Uterus (tissue), 4 donors: ENCODE data around the gene GSAP. TPM values are rescaled to one million over a fixed set of nuclear protein-coding genes. Genes with fewer than 3 reads are reported as not detected.
"Not testable (repeated sequence)": the region's sequence is repeated elsewhere in the genome, so short reads cannot be mapped to it uniquely, and the experiment has no call there.

Experiments
- DNase-seq, 2 donors: peaks; one replicate each; pipeline ENCODE4 v3.0.0-alpha.2; 2019 to 2020
- H3K27ac ChIP-seq, 2 donors: fragments of 200-600 bp; sonication (generic); 1 replicate in 1 of 2; 2 replicates in 1 of 2; pipeline ENCODE4 v1.5.1; 2016 to 2018
- H3K27me3 ChIP-seq, 2 donors: fragments of 200-600 bp; sonication (generic); one replicate each; pipeline ENCODE4 v1.5.1; 2018 to 2019; ENCODE audit warnings: control low read depth in 1 of 2
- H3K36me3 ChIP-seq, 2 donors: fragments of 200-600 bp; sonication (generic); one replicate each; pipeline ENCODE4 v1.5.1; 2019; ENCODE audit warnings: control low read depth in 1 of 2
- H3K4me1 ChIP-seq, 2 donors: fragments of 200-600 bp; sonication (generic); one replicate each; pipeline ENCODE4 v1.5.1; 2018 to 2019; ENCODE audit warnings: control low read depth in 1 of 2
- H3K4me3 ChIP-seq, 2 donors: fragments of 200-600 bp; sonication (generic); 1 replicate in 1 of 2; 2 replicates in 1 of 2; pipeline ENCODE4 v1.5.1; 2018 to 2019; ENCODE audit warnings: mild to moderate bottlenecking in 1 of 2
- H3K9me3 ChIP-seq, 2 donors: fragments of 200-600 bp; sonication (generic); one replicate each; pipeline ENCODE4 v1.5.1; 2019; ENCODE audit warnings: control low read depth in 1 of 2
- POLR2A ChIP-seq, 2 donors: fragments of 450-650 bp; IDR thresholded peaks; one replicate each; pipeline ENCODE4 v1.6.1; 2016; ENCODE audit warnings: antibody characterized with exemption in 2 of 2, mild to moderate bottlenecking in 1 of 2, moderate library complexity in 1 of 2
- intact Hi-C: fragments of 100-400 bp; cut with DNase I; formaldehyde crosslinking; loops from one replicate; pipeline ENCODE4 v1.15.1; 2023; ENCODE audit warnings: low total_unique reads
- total RNA-seq, 4 donors: library from RNA; depleted of rRNA in 3 of 4; stranded (reverse); fragments of >200 nt in 3 of 4; gene quantifications; one replicate each; pipeline versions ENCODE4 v1.1.0 to v1.2.4, GENCODE V29; 2014 to 2023
- TF ChIP-seq, protein P1 (sequence below), 4 experiments: fragments of 200-600 bp in 2 of 4; fragments of 450-650 bp in 2 of 4; sonication (generic) in 2 of 4; IDR thresholded peaks; one replicate each; pipeline ENCODE4 v1.5.1; 2016 to 2019; ENCODE audit warnings: antibody characterized with exemption in 4 of 4, mild to moderate bottlenecking in 2 of 4, moderate library complexity in 1 of 4
- donor health status: DM: yes; HTN: yes; CAD: no.

Gene GSAP, protein sequence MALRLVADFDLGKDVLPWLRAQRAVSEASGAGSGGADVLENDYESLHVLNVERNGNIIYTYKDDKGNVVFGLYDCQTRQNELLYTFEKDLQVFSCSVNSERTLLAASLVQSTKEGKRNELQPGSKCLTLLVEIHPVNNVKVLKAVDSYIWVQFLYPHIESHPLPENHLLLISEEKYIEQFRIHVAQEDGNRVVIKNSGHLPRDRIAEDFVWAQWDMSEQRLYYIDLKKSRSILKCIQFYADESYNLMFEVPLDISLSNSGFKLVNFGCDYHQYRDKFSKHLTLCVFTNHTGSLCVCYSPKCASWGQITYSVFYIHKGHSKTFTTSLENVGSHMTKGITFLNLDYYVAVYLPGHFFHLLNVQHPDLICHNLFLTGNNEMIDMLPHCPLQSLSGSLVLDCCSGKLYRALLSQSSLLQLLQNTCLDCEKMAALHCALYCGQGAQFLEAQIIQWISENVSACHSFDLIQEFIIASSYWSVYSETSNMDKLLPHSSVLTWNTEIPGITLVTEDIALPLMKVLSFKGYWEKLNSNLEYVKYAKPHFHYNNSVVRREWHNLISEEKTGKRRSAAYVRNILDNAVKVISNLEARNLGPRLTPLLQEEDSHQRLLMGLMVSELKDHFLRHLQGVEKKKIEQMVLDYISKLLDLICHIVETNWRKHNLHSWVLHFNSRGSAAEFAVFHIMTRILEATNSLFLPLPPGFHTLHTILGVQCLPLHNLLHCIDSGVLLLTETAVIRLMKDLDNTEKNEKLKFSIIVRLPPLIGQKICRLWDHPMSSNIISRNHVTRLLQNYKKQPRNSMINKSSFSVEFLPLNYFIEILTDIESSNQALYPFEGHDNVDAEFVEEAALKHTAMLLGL
- total RNA-seq, result 10 to 100 TPM in 2 of 4 donors, 1 to 10 TPM in 2; 3.6 to 24.1 (median 13.1) TPM

DNA sequence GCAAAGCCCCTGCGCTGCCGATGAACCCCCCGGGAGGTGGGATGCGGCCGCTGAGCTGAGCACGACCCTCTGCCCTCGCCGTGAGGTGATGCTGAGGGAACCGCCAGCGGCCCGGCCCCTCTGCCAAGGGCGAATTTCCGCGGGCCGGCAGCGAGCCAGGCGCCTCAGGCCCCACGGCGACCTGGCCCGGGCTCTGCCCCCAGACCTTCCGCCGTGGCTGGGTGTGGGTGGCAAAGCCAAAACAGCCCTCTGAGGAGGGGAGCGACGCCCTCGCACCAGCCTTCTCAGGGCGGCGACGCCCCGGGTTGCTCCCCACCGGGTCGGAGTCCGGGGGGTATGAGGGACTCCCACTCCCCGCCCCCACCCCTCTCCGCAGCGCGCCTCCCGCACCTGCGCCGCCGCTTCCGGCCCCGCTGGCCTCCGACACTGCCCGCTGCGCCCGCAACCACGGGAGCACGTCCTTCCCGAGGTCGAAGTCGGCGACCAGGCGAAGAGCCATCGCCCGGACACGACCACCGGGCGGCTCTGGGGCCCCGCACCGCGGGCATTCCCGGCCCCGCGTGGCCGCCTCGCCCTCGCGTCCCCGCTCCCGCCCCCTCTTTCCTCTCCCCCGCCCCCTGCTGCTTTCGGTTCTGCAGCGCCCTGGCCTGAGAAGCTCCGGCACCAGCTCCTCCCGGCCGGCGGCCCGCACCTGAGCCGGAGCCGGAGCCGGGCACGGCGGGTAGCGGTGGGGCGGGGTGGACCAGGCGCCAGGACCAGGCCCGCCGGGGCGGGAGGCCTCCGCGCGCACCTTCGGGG is at the start of gene GSAP:
GSAP (minus strand) TSS at position 527 of the 798 bp plus-strand sequence; CDS start at position 499, 28 bp downstream.
- DNase-seq, result peak; percentile 45 to 46
- H3K36me3 ChIP-seq, result no peaks in the 10 kb centered on the region
- intact Hi-C loops, result no loop called here

DNA sequence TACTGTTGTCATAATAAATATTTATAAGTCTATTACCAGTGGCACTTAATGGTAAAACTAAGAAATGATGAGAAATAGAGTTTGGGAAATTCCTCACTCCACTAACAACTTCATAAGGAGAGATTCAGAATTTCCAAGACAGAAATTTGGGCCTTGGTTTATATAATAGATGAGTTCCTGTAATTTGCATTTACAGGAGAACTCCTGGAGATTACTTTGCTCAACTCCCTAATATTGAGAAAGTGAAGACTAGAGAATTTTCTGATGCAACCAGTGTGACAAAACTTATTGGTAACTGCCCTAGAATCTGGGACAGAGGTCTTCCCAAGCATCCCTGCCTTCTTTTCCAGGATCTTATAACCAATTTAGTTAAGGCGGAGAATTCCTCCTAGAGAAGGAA is 49.1 kb upstream of the GSAP start:
- H3K36me3 ChIP-seq, result no peaks in the 10 kb centered on the region
- TF ChIP-seq, protein P1, sequence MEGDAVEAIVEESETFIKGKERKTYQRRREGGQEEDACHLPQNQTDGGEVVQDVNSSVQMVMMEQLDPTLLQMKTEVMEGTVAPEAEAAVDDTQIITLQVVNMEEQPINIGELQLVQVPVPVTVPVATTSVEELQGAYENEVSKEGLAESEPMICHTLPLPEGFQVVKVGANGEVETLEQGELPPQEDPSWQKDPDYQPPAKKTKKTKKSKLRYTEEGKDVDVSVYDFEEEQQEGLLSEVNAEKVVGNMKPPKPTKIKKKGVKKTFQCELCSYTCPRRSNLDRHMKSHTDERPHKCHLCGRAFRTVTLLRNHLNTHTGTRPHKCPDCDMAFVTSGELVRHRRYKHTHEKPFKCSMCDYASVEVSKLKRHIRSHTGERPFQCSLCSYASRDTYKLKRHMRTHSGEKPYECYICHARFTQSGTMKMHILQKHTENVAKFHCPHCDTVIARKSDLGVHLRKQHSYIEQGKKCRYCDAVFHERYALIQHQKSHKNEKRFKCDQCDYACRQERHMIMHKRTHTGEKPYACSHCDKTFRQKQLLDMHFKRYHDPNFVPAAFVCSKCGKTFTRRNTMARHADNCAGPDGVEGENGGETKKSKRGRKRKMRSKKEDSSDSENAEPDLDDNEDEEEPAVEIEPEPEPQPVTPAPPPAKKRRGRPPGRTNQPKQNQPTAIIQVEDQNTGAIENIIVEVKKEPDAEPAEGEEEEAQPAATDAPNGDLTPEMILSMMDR (IDR thresholded peaks at IDR 0.05), result no peak
- no peak for TF ChIP-seq POLR2A (IDR thresholded peaks at IDR 0.05)
- no peaks in the 10 kb centered on the region for H3K9me3 ChIP-seq
- no peak overlapping the region for H3K4me3 ChIP-seq
- no peak for DNase-seq
- H3K27ac ChIP-seq, result no peak overlapping the region
- no peaks in the 10 kb centered on the region for H3K4me1 ChIP-seq
- no peaks in the 10 kb centered on the region for H3K27me3 ChIP-seq
- intact Hi-C loops, result no loop called here

More for the DNA sequence above, at the start of gene GSAP:
- Histone ChIP-seq H3K27ac (peak within 1 kb of the TSS; percentile 65 to 73), H3K27me3 (no peaks in the 10 kb centered on the region), H3K4me1 (no peaks in the 10 kb centered on the region), H3K9me3 (no peaks in the 10 kb centered on the region), H3K4me3 (peak within 1 kb of the TSS; percentile 52 to 74)
- TF ChIP-seq POLR2A (IDR thresholded peaks at IDR 0.05), result peak in 1 of 2 donors; percentile 28
- TF ChIP-seq, protein P1 (IDR thresholded peaks at IDR 0.05), result no peak

DNA sequence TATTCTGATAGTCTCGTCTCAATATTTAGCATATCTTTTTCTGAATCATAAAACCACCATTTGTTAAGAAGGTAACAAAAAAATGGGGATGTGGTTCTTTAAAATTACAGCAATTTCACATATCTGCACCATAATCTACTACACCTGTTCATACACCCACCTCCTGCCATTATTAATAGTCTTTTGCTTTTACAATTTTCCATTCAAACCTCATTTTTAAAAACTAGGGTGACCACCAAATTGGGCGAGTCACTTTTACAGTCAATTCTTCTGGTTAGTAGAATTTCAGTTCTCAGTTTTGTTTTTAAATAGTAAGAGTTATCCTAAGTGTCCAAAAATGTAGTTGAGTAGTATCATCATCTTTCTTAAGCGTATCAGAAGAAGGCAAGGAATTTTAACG is 48.4 kb upstream of the GSAP start:
- Histone ChIP-seq H3K4me1 (no peaks in the 10 kb centered on the region), H3K27me3 (no peaks in the 10 kb centered on the region), H3K4me3 (no peak overlapping the region), H3K36me3 (no peaks in the 10 kb centered on the region), H3K9me3 (no peaks in the 10 kb centered on the region), H3K27ac (no peak overlapping the region)
- intact Hi-C loops, result no loop called here
- TF ChIP-seq, protein P1 (IDR thresholded peaks at IDR 0.05), result no peak
- no peak for TF ChIP-seq POLR2A (IDR thresholded peaks at IDR 0.05)
- no peak for DNase-seq

DNA sequence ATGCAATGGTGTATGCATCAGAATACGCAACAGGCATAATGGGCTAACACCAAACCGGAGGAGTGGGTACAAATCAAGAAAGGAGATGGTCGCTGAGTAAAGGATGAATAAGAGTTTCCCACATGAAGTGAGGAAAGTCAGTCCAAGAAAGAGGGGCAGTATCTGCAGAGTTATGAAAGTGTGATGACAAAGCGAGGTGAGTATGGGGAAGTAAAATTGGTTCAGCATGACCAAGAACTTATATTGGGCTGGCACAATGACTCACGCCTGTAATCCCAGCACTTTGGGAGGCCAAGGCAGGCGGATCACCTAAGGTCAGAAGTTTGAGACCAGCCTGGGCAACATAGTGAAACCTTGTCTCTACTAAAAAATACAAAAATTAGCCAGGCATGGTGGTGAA is 47.5 kb upstream of the GSAP start:
- H3K4me1 ChIP-seq, H3K27ac ChIP-seq, H3K36me3 ChIP-seq, intact Hi-C loops, H3K9me3 ChIP-seq, H3K27me3 ChIP-seq, DNase-seq, H3K4me3 ChIP-seq: not testable (repeated sequence)

DNA sequence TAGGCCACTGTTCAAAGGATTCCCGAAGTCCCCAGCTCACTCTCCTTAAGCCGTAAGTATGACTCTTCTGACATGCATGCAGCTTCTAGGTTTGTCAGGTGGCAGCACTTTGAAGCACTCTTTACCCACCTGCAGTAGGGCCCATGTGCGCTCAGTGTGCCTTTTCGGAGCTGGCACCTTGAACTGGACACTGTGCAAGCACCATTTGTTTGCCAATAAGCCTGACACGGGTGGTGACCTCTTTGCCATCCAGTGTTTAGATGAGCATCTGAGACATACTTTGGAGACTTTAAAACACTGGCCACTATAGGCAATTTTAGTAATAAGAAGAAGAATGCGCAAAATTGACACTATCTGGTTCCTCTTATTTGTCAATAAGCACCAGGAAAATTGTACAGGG is 45.7 kb upstream of the GSAP start:
- H3K9me3 ChIP-seq, result no peaks in the 10 kb centered on the region
- intact Hi-C loops, result no loop called here
- no peaks in the 10 kb centered on the region for H3K27me3 ChIP-seq
- no peaks in the 10 kb centered on the region for H3K36me3 ChIP-seq
- H3K4me1 ChIP-seq, result no peaks in the 10 kb centered on the region
- no peak for DNase-seq
- no peak for TF ChIP-seq POLR2A (IDR thresholded peaks at IDR 0.05)
- TF ChIP-seq, protein P1 (IDR thresholded peaks at IDR 0.05), result no peak
- no peak overlapping the region for H3K27ac ChIP-seq
- no peak overlapping the region for H3K4me3 ChIP-seq
